Bone marrow (tissue), 2 donors: ENCODE results near the gene KMT2A.

Experiments used
- DNase-seq, 2 donors: peaks; one replicate each; lab custom pipeline; 2025; lab: John Stamatoyannopoulos, UW

Gene KMT2A

DNA sequence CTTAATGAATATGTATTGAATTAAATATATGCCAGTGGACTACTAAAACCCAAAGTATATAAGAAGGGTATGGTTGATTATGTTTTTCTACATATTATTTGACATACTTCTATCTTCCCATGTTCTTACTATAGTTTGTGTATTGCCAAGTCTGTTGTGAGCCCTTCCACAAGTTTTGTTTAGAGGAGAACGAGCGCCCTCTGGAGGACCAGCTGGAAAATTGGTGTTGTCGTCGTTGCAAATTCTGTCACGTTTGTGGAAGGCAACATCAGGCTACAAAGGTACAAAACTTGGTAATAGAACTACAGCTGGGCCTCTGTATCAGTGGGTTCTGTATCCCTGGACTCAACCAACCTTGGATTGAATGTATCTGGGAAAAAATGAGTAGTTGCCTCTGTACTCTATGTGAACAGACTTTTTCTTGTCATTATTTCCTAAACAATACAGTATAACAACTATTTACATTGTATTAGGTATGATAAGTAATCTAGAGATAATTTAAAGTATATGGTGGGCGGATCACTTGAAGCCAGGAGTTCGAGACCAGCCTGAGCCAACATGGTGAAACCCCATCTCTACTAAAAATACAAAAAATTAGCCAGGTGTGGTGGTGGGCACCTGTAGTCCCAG lies 52.3 kb downstream of the KMT2A start:
- DNase-seq, result peak; percentile 11 to 81

DNA sequence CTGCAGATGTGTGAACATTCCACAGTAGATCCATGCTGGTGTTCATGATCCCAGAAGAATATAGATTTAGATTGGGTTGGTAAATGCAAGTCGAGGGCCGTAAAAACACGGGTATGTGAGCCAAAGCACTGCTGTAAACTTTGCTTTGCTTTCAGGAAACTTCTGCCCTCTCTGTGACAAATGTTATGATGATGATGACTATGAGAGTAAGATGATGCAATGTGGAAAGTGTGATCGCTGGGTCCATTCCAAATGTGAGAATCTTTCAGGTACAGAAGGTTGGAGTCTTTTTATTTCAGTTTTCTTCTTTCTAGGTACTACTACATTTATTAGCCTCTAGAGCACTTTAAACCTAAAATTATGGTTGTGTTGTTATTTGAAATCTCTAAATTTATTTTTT lies 54.7 kb downstream of the KMT2A start:
- no peak for DNase-seq

DNA sequence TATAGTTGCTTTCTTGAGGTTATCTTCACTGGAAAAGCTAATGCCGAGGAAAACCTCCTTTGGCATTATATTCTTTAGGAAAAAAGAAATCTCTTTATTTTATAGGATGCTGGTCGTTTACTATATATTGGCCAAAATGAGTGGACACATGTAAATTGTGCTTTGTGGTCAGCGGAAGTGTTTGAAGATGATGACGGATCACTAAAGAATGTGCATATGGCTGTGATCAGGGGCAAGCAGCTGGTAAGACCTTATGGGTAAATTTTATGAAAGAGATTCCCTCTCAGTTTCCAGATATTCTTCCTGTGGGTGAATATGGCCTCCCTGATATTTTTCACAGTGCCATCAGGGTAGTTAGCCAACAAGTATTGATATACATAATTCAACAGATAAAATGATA lies 61.5 kb downstream of the KMT2A start:
- DNase-seq, result no peak

- DNase-seq, result no peak
Observed at GRCh38 chr11:118503216-118503615, 66.9 kb downstream of the KMT2A start.

DNA sequence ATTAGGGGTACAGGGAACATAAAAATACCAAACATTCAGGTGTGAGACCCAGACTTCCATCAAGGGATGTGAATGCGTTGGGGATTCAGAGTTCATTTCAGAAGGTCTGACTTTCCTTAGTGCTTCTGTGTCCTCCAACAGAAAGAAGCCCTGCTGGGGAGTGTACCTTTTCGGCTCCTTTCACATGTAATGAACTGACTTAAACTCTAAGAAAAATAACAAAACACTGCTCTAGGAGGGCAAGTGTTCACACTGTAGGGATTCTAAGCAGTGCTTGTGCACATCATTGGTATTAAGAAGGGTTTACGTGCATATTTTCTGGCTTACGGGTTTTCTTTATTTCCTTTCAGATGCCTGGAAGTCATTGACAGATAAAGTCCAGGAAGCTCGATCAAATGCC lies 75.3 kb downstream of the KMT2A start:
- DNase-seq, result no peak

GRCh38 chr11:118514103-118514502 lies 77.8 kb downstream of the KMT2A start:
- peak in 1 of 2 donors; percentile 96 for DNase-seq

DNA sequence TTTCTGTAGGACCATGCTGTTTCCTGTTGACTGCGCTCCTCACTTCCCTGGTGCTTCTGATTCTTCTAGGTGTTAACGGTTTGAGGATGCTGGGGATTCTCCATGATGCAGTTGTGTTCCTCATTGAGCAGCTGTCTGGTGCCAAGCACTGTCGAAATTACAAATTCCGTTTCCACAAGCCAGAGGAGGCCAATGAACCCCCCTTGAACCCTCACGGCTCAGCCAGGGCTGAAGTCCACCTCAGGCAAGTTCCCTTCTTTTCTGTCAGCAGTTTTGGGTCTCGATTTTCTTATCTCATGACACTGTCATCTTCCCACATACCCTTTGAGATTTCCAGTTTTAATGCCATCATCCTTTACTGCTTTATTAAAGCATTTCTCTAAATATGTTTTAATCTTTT lies 83.3 kb downstream of the KMT2A start:
- DNase-seq, result no peak

DNA sequence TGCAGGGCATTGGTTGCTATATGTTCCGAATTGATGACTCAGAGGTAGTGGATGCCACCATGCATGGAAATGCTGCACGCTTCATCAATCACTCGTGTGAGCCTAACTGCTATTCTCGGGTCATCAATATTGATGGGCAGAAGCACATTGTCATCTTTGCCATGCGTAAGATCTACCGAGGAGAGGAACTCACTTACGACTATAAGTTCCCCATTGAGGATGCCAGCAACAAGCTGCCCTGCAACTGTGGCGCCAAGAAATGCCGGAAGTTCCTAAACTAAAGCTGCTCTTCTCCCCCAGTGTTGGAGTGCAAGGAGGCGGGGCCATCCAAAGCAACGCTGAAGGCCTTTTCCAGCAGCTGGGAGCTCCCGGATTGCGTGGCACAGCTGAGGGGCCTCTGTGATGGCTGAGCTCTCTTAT lies 85.6 kb downstream of the KMT2A start:
- no peak for DNase-seq

GRCh38 chr11:118522571-118523072 lies 86.3 kb downstream of the KMT2A start:
- no peak for DNase-seq

DNA sequence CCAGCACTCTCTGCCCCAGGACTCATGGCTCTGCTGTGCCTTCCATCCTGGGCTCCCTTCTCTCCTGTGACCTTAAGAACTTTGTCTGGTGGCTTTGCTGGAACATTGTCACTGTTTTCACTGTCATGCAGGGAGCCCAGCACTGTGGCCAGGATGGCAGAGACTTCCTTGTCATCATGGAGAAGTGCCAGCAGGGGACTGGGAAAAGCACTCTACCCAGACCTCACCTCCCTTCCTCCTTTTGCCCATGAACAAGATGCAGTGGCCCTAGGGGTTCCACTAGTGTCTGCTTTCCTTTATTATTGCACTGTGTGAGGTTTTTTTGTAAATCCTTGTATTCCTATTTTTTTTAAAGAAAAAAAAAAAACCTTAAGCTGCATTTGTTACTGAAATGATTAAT lies 88.1 kb downstream of the KMT2A start:
- no peak for DNase-seq

DNA sequence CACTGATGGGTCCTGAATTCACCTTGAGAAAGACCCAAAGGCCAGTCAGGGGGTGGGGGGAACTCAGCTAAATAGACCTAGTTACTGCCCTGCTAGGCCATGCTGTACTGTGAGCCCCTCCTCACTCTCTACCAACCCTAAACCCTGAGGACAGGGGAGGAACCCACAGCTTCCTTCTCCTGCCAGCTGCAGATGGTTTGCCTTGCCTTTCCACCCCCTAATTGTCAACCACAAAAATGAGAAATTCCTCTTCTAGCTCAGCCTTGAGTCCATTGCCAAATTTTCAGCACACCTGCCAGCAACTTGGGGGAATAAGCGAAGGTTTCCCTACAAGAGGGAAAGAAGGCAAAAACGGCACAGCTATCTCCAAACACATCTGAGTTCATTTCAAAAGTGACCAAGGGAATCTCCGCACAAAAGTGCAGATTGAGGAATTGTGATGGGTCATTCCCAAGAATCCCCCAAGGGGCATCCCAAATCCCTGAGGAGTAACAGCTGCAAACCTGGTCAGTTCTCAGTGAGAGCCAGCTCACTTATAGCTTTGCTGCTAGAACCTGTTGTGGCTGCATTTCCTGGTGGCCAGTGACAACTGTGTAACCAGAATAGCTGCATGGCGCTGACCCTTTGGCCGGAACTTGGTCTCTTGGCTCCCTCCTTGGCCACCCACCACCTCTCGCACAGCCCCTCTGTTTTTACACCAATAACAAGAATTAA lies 88.6 kb downstream of the KMT2A start:
- peak in 1 of 2 donors; percentile 66 for DNase-seq

DNA sequence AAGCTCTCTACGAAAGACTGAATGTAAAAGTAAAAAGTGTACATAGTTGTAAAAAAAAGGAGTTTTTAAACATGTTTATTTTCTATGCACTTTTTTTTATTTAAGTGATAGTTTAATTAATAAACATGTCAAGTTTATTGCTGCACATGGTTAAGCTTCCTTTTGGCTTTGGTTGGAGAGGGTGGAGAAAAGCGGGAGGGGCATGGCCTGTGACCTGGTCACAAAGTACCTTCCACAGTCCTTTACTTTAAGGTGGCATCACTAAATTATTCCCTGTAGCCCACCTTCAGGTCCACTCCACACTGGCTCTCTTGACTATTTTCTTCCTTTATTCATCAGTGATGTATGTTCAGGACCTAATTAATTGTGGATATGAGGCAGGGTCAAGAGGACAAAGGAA lies 90.4 kb downstream of the KMT2A start:
- DNase-seq, result no peak

GRCh38 chr11:118527109-118527508 lies 90.8 kb downstream of the KMT2A start, which contains the start of gene TTC36:
Gene TTC36, plus strand, starts transcription at chr11:118527474. Its CDS starts 21 bp downstream, at chr11:118527495.
- no peak for DNase-seq

DNA sequence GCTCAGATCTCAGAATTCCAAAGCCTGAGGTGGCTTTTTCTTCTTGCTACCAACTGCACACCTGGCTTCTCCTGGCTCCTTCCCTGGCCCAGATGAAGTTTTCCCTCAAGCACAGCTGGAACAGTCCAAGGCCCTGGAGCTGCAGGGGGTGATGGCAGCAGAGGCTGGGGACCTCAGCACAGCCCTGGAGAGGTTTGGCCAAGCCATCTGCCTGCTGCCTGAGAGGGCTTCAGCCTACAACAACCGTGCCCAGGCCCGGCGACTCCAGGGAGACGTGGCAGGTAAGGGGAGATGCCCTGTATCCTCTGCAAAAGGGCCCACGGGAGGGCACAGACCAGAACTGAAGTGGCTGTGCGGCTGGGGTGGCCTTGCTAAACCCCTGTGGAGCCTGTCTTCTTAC lies 92.2 kb downstream of the KMT2A start:
- no peak for DNase-seq

- no peak for DNase-seq
Observed at GRCh38 chr11:118529584-118530175, 93.4 kb downstream of the KMT2A start.

DNA sequence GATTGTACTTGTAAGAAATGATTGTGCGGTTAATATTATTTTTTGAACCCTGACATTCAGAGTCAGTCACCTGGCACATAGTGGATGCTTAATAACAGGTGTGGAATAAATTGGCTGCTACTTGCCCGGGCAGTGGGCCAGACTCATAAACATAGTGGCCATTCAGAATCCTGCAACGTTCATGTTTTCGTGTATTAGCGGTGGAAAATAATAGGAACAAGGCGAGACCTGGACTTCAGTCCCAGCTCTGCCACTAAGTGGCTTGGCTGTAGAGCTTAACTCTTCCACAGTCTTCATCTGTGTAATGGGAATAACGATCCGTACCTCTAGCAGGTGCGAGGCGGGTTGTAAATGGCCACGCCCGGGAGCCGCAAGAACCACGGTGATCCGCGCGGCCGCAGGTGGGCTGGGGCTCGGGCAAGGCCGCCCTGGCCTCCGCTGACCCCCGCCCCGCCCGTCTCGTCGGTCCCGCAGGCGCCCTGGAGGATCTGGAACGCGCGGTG lies 93.9 kb downstream of the KMT2A start:
- no peak for DNase-seq

DNA sequence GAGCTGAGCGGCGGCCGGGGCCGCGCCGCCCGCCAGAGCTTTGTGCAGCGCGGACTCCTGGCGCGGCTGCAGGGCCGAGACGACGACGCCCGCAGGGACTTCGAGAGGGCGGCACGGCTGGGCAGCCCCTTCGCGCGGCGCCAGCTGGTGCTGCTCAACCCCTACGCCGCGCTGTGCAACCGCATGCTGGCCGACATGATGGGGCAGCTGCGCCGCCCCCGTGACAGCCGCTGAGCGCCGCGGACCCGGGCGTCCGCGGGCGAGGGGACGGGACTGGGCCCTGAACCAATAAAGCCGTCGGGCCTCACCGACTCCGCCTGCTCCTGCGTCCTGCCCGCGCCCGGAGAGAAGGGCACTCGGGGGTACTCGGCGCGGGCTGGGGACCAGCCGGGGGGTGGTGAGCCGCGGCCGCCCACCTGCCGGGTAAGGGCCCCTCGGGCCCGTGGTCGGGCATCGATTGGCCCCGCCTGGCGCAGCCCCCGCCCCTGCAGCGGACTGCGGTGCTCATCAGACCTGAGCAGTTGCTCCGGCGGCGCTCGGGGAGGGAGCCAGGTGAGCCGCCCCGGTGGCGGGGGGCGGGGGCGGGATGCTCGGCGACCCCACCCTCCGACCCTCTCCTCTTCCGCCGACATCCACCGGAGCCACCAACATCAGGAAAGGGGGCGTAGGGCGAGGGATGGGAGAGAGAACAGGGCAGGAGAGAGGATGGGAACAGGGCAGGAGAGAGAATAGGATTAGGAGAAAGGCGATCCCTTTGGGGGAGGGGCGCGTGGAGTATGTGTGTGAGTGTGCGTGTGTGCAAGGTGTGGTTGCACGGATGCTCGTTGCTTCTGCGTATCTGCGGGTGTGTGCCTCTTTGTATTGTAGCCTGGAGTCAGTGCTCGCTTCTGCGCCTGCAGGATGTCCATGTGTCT lies 94.6 kb downstream of the KMT2A start, which contains the start of gene TMEM25:
Gene TMEM25, plus strand, starts transcription at position 510 of the 914 bp plus-strand sequence. CDS start 610 bp downstream, outside the sequence.
- DNase-seq, result no peak

DNA sequence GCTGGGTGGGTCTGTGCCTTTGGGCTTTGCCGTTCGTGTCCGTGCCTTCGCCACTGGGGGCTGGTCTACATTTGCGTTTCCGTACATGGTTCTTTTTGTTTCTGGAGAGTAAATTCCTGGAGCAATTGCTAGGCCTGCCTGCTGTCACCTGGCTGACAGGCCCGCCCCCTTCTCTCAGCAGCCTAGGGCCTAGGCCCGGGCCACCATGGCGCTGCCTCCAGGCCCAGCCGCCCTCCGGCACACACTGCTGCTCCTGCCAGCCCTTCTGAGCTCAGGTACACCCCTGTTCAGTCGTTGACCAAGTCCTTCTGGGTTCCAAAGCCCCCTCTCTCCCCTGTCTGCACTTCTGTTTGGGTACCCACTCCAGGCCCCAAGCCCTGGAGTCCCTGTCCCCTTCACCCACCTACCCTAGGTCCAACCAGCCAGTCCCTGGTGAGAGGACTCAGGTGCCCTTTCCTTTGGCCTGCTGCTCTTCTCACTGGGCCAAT lies 95.3 kb downstream of the KMT2A start:
- DNase-seq, result no peak

- DNase-seq, result no peak
Observed at GRCh38 chr11:118532091-118532490, 95.8 kb downstream of the KMT2A start.

- no peak for DNase-seq
Observed at GRCh38 chr11:118532852-118533768, 96.8 kb downstream of the KMT2A start.
